ENCODE measurements around the gene KLB. TPM values are rescaled to one million over a fixed set of nuclear protein-coding genes. Genes with fewer than 3 reads are reported as not detected.

KLB gene
- total and polyA plus RNA-seq, 4 donors = 13.5 to 31.0 (median 22.8) TPM

DNA sequence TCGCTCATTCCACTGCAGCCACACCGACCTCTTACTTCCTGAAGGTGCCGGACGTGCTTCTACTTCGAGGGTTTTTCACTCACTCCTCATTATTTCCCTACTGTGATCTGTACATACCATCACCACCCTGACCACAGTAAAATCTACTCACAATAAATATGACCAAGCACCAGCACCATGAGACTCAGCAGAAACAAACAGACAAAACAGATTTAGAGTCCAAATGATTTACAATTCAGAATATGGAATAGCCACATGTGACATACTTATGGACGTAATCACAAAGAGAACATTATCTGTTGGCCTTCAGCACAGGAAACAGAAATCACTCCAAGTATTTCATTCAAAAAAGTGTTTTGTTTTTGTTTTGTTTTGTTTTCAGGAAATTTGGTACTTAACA lies 16.1 kb upstream of the KLB start:
- no peak overlapping the region for H3K27ac ChIP-seq (ENCODE audit: low read depth in 1 of 2, low read length in 2 of 2)
- TF ChIP-seq SP1 (IDR thresholded peaks at IDR 0.05) (no peak), FOXA1 (IDR thresholded peaks at IDR 0.05) (no peak), RAD21 (IDR thresholded peaks at IDR 0.05) (no peak), GABPA (IDR thresholded peaks at IDR 0.05 in 1 of 2, conservative IDR thresholded peaks at IDR 0.05 in 1 of 2) (no peak), JUND (IDR thresholded peaks at IDR 0.05) (no peak), TAF1 (conservative IDR thresholded peaks at IDR 0.05) (no peak), HNF4A (conservative IDR thresholded peaks at IDR 0.05) (no peak), HNF4G (IDR thresholded peaks at IDR 0.05) (no peak), EGR1 (IDR thresholded peaks at IDR 0.05; ENCODE audit: low read depth in 2 of 2) (no peak), RXRA (IDR thresholded peaks at IDR 0.05) (no peak), FOXA2 (IDR thresholded peaks at IDR 0.05) (no peak), YY1 (IDR thresholded peaks at IDR 0.05) (no peak), NR2F2 (IDR thresholded peaks at IDR 0.05) (no peak)
- TF ChIP-seq, protein P1, sequence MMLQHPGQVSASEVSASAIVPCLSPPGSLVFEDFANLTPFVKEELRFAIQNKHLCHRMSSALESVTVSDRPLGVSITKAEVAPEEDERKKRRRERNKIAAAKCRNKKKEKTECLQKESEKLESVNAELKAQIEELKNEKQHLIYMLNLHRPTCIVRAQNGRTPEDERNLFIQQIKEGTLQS (IDR thresholded peaks at IDR 0.05) = no peak
- TF ChIP-seq, protein P2, sequence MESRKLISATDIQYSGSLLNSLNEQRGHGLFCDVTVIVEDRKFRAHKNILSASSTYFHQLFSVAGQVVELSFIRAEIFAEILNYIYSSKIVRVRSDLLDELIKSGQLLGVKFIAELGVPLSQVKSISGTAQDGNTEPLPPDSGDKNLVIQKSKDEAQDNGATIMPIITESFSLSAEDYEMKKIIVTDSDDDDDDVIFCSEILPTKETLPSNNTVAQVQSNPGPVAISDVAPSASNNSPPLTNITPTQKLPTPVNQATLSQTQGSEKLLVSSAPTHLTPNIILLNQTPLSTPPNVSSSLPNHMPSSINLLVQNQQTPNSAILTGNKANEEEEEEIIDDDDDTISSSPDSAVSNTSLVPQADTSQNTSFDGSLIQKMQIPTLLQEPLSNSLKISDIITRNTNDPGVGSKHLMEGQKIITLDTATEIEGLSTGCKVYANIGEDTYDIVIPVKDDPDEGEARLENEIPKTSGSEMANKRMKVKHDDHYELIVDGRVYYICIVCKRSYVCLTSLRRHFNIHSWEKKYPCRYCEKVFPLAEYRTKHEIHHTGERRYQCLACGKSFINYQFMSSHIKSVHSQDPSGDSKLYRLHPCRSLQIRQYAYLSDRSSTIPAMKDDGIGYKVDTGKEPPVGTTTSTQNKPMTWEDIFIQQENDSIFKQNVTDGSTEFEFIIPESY (IDR thresholded peaks at IDR 0.05) = no peak
- TF ChIP-seq, protein P3, sequence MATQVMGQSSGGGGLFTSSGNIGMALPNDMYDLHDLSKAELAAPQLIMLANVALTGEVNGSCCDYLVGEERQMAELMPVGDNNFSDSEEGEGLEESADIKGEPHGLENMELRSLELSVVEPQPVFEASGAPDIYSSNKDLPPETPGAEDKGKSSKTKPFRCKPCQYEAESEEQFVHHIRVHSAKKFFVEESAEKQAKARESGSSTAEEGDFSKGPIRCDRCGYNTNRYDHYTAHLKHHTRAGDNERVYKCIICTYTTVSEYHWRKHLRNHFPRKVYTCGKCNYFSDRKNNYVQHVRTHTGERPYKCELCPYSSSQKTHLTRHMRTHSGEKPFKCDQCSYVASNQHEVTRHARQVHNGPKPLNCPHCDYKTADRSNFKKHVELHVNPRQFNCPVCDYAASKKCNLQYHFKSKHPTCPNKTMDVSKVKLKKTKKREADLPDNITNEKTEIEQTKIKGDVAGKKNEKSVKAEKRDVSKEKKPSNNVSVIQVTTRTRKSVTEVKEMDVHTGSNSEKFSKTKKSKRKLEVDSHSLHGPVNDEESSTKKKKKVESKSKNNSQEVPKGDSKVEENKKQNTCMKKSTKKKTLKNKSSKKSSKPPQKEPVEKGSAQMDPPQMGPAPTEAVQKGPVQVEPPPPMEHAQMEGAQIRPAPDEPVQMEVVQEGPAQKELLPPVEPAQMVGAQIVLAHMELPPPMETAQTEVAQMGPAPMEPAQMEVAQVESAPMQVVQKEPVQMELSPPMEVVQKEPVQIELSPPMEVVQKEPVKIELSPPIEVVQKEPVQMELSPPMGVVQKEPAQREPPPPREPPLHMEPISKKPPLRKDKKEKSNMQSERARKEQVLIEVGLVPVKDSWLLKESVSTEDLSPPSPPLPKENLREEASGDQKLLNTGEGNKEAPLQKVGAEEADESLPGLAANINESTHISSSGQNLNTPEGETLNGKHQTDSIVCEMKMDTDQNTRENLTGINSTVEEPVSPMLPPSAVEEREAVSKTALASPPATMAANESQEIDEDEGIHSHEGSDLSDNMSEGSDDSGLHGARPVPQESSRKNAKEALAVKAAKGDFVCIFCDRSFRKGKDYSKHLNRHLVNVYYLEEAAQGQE (IDR thresholded peaks at IDR 0.05) = no peak
- TF ChIP-seq, protein P4, sequence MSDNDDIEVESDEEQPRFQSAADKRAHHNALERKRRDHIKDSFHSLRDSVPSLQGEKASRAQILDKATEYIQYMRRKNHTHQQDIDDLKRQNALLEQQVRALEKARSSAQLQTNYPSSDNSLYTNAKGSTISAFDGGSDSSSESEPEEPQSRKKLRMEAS (IDR thresholded peaks at IDR 0.05) = no peak
- TF ChIP-seq, protein P5, sequence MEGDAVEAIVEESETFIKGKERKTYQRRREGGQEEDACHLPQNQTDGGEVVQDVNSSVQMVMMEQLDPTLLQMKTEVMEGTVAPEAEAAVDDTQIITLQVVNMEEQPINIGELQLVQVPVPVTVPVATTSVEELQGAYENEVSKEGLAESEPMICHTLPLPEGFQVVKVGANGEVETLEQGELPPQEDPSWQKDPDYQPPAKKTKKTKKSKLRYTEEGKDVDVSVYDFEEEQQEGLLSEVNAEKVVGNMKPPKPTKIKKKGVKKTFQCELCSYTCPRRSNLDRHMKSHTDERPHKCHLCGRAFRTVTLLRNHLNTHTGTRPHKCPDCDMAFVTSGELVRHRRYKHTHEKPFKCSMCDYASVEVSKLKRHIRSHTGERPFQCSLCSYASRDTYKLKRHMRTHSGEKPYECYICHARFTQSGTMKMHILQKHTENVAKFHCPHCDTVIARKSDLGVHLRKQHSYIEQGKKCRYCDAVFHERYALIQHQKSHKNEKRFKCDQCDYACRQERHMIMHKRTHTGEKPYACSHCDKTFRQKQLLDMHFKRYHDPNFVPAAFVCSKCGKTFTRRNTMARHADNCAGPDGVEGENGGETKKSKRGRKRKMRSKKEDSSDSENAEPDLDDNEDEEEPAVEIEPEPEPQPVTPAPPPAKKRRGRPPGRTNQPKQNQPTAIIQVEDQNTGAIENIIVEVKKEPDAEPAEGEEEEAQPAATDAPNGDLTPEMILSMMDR (IDR thresholded peaks at IDR 0.05; ENCODE audit: low read depth, low read length, missing input control) = no peak
- no peak overlapping the region for H3K4me3 ChIP-seq (ENCODE audit: low read depth in 1 of 3, low read length in 3 of 3)
- no peak for DNase-seq (ENCODE audit: low spot score)
- H3K9ac ChIP-seq (ENCODE audit: low read depth in 1 of 2, low read length in 2 of 2) = no peak overlapping the region
- no peaks in the 10 kb centered on the region for H3K36me3 ChIP-seq (ENCODE audit: control insufficient read depth in 4 of 4, insufficient read depth in 3 of 4, low read depth in 1 of 4, low read length in 3 of 4)
- WGBS = 77% methylated on average over 6 of the region's 6 CpGs
- H3K4me1 ChIP-seq (ENCODE audit: control insufficient read depth in 4 of 4, insufficient read depth in 4 of 4, low read length in 3 of 4) = no peaks in the 10 kb centered on the region
- no peaks in the 10 kb centered on the region for H3K27me3 ChIP-seq (ENCODE audit: control insufficient read depth in 4 of 4, insufficient read depth in 4 of 4, low read length in 3 of 4)
- H3K9me3 ChIP-seq (ENCODE audit: control insufficient read depth in 4 of 4, low read length in 3 of 4) = no peaks in the 10 kb centered on the region
